Subcutaneous adipose tissue (tissue), 4 donors: ENCODE results near the gene CASP6. TPM values are rescaled to one million over a fixed set of nuclear protein-coding genes. Genes with fewer than 3 reads are reported as not detected.

Experiments
- CTCF ChIP-seq: fragments of 450-650 bp; IDR thresholded peaks from one replicate; pipeline ENCODE4 v1.5.1; 2016; ENCODE audit warnings: low read depth, mild to moderate bottlenecking, control low read depth, antibody characterized with exemption, moderate library complexity
- total RNA-seq, 4 donors: library from RNA; depleted of rRNA; stranded (reverse); fragments of >200 nt; gene quantifications; one replicate each; pipeline ENCODE4 v1.1.0, GENCODE V29; 2016

The CASP6 gene
- total RNA-seq, 4 donors from 2014 or later = 7.3 to 30.0 (median 24.1) TPM

DNA sequence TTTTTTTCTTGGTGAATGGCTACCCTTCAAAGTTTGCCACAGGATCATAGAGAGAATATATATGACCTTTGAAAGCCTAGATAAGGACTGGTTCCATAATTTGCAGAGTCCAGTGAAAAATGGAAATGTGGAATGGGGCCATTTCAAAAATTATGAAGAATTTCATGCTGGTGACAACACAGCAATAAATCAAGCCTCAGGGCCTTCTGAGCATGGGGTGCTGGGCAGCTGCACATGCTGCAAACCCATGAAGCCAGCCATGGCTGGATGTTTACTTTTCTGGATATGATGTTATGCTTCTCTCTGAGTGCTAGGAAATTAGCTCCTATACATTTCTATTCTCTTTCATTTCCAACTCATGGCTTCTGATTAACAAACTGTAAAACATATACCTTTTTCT is 42.6 kb upstream of the CASP6 start:
- no peak for TF ChIP-seq CTCF

DNA sequence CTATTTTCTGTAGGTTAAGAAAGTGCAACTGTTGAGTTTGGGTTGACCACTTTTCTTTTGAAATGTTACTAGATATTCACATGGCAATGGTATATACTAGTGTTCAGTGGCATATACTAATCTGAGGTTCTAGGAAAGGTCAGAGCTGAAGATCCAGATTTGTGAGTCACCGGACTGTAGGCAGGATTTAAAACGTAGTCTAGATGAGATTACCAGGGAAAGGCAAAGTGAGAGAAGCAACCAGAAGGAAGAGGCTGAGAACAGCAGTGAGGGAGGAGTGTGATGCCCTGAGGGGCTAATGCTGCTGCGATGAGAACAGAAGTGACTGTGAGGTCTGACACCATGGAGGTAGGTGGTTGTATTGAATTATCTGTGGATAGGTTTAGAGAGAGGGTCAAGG is 36.3 kb upstream of the CASP6 start:
- no peak for TF ChIP-seq CTCF

DNA sequence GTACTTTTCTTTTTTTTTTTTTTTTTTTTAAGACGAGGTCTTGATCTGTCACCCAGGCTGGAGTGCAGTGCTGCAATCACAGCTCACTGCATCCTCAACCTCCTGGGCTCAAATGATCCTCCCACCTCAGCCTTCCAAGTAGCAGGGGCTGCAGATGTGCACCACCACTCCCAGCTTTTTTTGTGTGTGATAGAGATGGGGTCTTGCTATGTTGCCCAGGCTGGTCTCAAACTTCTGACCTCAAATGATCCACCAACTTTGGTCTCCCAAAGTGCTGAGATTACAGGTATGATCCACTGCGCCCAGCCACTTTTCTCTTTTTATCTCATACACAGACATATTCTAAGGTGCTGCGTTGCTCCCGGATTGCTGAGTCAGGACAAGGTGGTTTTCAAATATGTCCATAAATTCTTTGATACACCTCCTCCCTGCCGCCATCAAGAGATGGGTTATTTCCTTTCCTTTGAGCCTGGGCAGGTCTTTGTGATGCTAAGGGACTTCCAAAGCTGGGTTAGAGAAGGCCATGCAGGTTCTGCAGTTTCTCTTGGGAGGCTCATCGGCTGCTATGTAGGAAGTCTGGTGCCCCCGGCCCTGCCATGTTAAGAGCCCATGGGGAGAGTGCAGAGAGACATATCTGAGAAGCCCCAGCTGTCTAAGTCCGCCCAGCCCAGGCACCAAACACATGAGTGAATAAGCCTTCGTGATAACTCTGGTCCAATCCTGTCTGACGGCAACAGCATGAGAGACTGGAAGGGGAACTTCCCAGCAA is 35.0 kb upstream of the CASP6 start:
- no peak for TF ChIP-seq CTCF

DNA sequence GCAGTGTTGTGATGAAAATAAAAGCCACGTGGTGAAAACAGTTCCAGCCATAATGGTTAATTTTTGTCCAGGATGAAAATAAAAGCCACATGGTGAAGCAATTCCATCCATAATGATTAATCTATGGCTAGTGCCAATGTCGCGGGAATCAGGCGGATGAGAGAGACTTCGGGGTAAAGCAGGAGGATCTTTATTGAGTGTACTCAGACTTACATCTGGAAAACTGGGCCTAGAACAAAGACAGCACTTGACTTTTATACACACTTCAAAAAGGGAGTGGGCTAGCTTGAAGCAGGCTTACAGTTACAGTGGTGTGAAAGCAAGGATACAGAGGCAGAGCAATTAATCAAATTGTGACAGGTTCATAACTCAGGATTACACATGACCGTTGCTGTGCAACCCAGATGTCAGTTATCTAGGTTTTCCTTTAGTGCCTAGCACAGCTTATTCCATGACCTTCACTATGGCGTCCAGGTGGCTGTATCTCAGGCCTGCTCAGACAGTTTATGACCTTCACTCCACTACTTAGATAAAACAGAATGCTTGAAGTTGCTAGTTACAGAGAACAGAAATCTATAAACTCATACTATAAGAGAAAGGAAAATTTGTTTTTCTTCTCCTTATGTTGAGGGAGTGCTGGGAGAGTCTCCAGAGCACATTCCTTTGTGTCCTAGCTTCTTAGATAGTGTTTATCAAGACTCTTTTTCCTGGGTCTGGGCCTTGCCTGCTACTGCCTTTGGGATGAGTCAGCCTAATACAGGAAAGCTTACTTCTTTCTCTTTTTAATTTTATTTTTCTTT is 32.5 kb upstream of the CASP6 start:
- TF ChIP-seq CTCF = no peak

- TF ChIP-seq CTCF = no peak
Measured at GRCh38 chr4:109733728-109734127, 30.5 kb upstream of the CASP6 start.

DNA sequence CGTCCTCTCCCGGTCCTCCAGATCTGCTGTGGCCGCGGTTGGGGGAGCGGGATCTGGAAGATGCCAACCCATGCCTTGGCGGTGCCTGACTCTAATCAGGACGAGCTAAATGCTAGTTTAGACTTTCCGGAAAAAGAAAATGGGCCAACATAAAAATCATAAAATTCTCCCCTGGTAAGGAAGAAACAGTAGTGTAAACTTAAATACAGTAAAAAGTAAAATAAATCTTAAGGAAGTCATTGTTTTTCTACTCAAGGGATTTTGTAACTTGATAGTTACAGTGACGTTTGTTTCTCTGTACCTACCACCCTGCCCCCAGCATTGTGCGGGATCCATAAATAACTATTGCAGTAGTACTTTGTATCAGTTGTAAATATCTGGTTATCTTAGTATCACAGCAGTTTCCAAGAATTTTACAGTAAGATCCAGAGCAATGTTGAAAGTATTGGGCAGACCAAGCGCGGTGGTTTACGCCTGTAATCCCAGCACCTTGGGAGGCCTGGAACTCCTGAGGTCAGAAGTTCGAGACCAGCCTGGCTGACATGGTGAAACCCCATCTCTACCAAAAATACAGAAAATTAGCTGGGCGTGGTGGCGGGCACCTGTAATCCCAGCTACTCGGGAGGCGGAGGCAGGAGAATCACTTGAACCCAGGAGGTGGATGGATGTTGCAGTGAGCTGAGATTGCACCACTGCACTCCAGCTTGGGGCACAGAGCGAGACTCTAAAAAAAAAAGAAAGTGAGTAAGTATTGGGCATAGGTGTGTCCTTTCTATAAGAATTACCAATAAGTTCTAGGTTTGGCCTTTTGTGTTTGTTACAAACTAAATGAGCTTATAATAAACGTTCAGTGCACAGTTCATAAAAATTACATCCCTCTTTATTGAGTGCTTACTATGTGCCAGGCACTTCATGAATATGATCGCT is 27.6 kb upstream of the CASP6 start:
- no peak for TF ChIP-seq CTCF
